HepG2 (cell line): ENCODE results near the gene ITPK1. TPM values are rescaled to one million over a fixed set of nuclear protein-coding genes. Genes with fewer than 3 reads are reported as not detected.

Experiments used
- CREB3 ChIP-seq: sonication (generic); formaldehyde crosslinking; IDR thresholded peaks from 2 replicates; pipeline ENCODE4 v1.5.0; 2020; ENCODE audit warnings: missing genetic modification reagents
- CREM ChIP-seq, 2 experiments: sonication (generic) in 1 of 2; formaldehyde crosslinking in 1 of 2; IDR thresholded peaks; 2 replicates each; pipeline versions ENCODE4 v1.4.0 to v1.6.1; 2016 to 2020; ENCODE audit warnings: antibody characterized with exemption in 1 of 2, mild to moderate bottlenecking in 1 of 2, missing genetic modification reagents in 1 of 2
- CSRNP2 ChIP-seq: sonication (generic); formaldehyde crosslinking; conservative IDR thresholded peaks from 2 replicates; pipeline ENCODE4 v1.8.0; 2022; ENCODE audit warnings: low read depth, missing genetic modification reagents
- DRAP1 ChIP-seq: IDR thresholded peaks from 2 replicates; pipeline ENCODE4 v1.6.1; 2016; ENCODE audit warnings: missing genetic modification reagents, missing compliant biosample characterization
- HOXA3 ChIP-seq: sonication (generic); formaldehyde crosslinking; IDR thresholded peaks from 2 replicates; pipeline ENCODE4 v1.5.0; 2020; ENCODE audit warnings: missing genetic modification reagents
- KDM1A ChIP-seq: IDR thresholded peaks from 2 replicates; pipeline ENCODE4 v1.6.1; 2016; ENCODE audit warnings: missing compliant biosample characterization
- KDM5A ChIP-seq: fragments of 200-600 bp; sonication (generic); IDR thresholded peaks from 2 replicates; pipeline ENCODE4 v1.7.0; 2018; ENCODE audit warnings: antibody characterized with exemption, mild to moderate bottlenecking, low read length, borderline replicate concordance
- MAZ ChIP-seq, 2 experiments: sonication (generic) in 1 of 2; formaldehyde crosslinking in 1 of 2; IDR thresholded peaks; 2 replicates each; pipeline versions ENCODE4 v1.5.0 to v1.6.1; 2012 to 2020; ENCODE audit warnings: low read depth in 2 of 2, mild to moderate bottlenecking in 2 of 2, borderline replicate concordance in 1 of 2, improper control_type of control experiment in 1 of 2, low read length in 1 of 2, missing genetic modification reagents in 1 of 2, moderate library complexity in 1 of 2
- MED1 ChIP-seq: sonication (generic); formaldehyde crosslinking; IDR thresholded peaks from 2 replicates; pipeline ENCODE4 v1.4.0; 2020; ENCODE audit warnings: missing genetic modification reagents
- NR2F6 ChIP-seq, 2 experiments: IDR thresholded peaks; 2 replicates each; pipeline ENCODE4 v1.6.1; 2016; ENCODE audit warnings: antibody characterized with exemption in 1 of 2, mild to moderate bottlenecking in 1 of 2
- PAXIP1 ChIP-seq: sonication (generic); formaldehyde crosslinking; conservative IDR thresholded peaks from 2 replicates; pipeline ENCODE4 v1.4.0; 2020; ENCODE audit warnings: mild to moderate bottlenecking, missing genetic modification reagents, moderate library complexity
- PPARG ChIP-seq: conservative IDR thresholded peaks from 2 replicates; pipeline ENCODE4 v1.6.1; 2016; ENCODE audit warnings: missing biosample characterization, missing genetic modification reagents
- SOX5 ChIP-seq: IDR thresholded peaks from 2 replicates; pipeline ENCODE4 v1.6.1; 2016; ENCODE audit warnings: borderline replicate concordance
- SOX6 ChIP-seq, 2 experiments: fragments of 450-650 bp in 1 of 2; sonication (generic) in 1 of 2; formaldehyde crosslinking in 1 of 2; IDR thresholded peaks; 2 replicates each; pipeline versions ENCODE4 v1.4.0 to v1.6.1; 2017 to 2020; ENCODE audit warnings: antibody characterized with exemption in 1 of 2, mild to moderate bottlenecking in 1 of 2, missing genetic modification reagents in 1 of 2
- TCF7 ChIP-seq: sonication (generic); IDR thresholded peaks from 2 replicates; pipeline ENCODE4 v1.6.1; 2016; ENCODE audit warnings: antibody characterized with exemption, low read depth
- THRA ChIP-seq: sonication (generic); formaldehyde crosslinking; IDR thresholded peaks from 2 replicates; pipeline ENCODE4 v1.4.0; 2020; ENCODE audit warnings: missing genetic modification reagents, borderline replicate concordance
- ZC3H4 ChIP-seq: sonication (generic); formaldehyde crosslinking; IDR thresholded peaks from 2 replicates; pipeline ENCODE4 v1.4.0; 2020; ENCODE audit warnings: missing genetic modification reagents, borderline replicate concordance
- ZNF205 ChIP-seq: IDR thresholded peaks from 2 replicates; pipeline ENCODE4 v1.6.1; 2018; ENCODE audit warnings: missing biosample characterization, missing genetic modification reagents
- ZNF792 ChIP-seq: IDR thresholded peaks from 2 replicates; pipeline ENCODE4 v1.6.1; 2016
- polyA plus RNA-seq, 8 experiments: library from polyadenylated mRNA; depleted of rRNA in 3 of 8; stranded (reverse) in 7 of 8; unstranded in 1 of 8; fragments of >200 nt; fragmentation: Illumina TruSeq in 4 of 8; extraction: Trizol in 4 of 8; gene quantifications; 2 replicates each; pipeline versions ENCODE4 v1.2.1 to v1.2.3, GENCODE V29; 2011 to 2016; ENCODE audit warnings: low read depth in 4 of 8, missing spikeins in 1 of 8, mixed read lengths in 1 of 8; ENCODE audit not compliant: insufficient read depth in 1 of 8
- total RNA-seq, 5 experiments: library from RNA; depleted of rRNA; stranded (reverse); fragments of >200 nt; fragmentation: Illumina TruSeq; extraction: Trizol; gene quantifications; 2 replicates each; pipeline ENCODE4 v1.2.3, GENCODE V29; 2016; ENCODE audit warnings: low read depth in 1 of 5

The ITPK1 gene
- total and polyA plus RNA-seq, 2 of the 13 experiments (the other 11 are each of a cell fraction or from before 2014, with no cell fraction given), result 20.5 to 47.5 TPM

- TF ChIP-seq CREB3 (CRISPR knock-in tag) (no peak), KDM1A (CRISPR knock-in tag) (0 out of 2 replicates have a peak, but pooled peaks have one; percentile 68), CREM (IDR thresholded peaks at IDR 0.05) (peak; percentile 70), CREM (CRISPR knock-in tag; IDR thresholded peaks at IDR 0.05) (no peak), MED1 (CRISPR knock-in tag) (no peak), ZNF205 (CRISPR knock-in tag) (0 out of 2 replicates have a peak, but pooled peaks have one; percentile 49), CSRNP2 (CRISPR knock-in tag) (no peak), PAXIP1 (CRISPR knock-in tag) (peak; percentile 68), ZNF792 (CRISPR knock-in tag) (0 out of 2 replicates have a peak, but pooled peaks have one; percentile 22), SOX6 (IDR thresholded peaks at IDR 0.05) (no peak), SOX6 (CRISPR knock-in tag; IDR thresholded peaks at IDR 0.05) (peak; percentile 74), SOX5 (CRISPR knock-in tag) (peak; percentile 46; the same call in 1 of the 2 replicates), MAZ (IDR thresholded peaks at IDR 0.05; ENCODE audit: borderline replicate concordance, low read depth, low read length) (peak; percentile 58; the same call in 1 of the 2 replicates), MAZ (CRISPR knock-in tag; IDR thresholded peaks at IDR 0.05; ENCODE audit: low read depth) (no peak), HOXA3 (peak; percentile 61; the same call in 1 of the 2 replicates), TCF7 (0 out of 2 replicates have a peak, but pooled peaks have one; percentile 21), THRA (CRISPR knock-in tag) (peak; percentile 45; the same call in 1 of the 2 replicates), PPARG (CRISPR knock-in tag) (peak; percentile 64; the same call in 1 of the 2 replicates), ZC3H4 (CRISPR knock-in tag) (no peak), DRAP1 (CRISPR knock-in tag) (no peak), NR2F6 (IDR thresholded peaks at IDR 0.05) (peak; percentile 58), NR2F6 (CRISPR knock-in tag; IDR thresholded peaks at IDR 0.05) (peak; percentile 73), KDM5A (no peak)
Observed at GRCh38 chr14:93042968-93043940, 72.5 kb downstream of the ITPK1 start (continued).
